GM13976 (cell line): ENCODE results near the gene LTK.

Source experiments
- DNase-seq: peaks from one replicate; pipeline ENCODE4 v3.0.0; 2012; ENCODE audit warnings: low spot score
- in situ Hi-C: fragments of 300-500 bp; cut with MboI; formaldehyde crosslinking; loops from one replicate; pipeline ENCODE4 v1.12.0; 2022; ENCODE audit warnings: low sequenced_read_pairs, mixed read lengths, inconsistent platforms; ENCODE audit not compliant: unreplicated experiment
- TF ChIP-seq, protein P1 (sequence below): IDR thresholded peaks from 2 replicates; pipeline ENCODE4 v1.5.1; 2012; ENCODE audit warnings: borderline replicate concordance, mild to moderate bottlenecking; ENCODE audit not compliant: insufficient read depth; ENCODE audit errors: extremely low read depth, missing control alignments, control extremely low read depth

LTK gene

DNA sequence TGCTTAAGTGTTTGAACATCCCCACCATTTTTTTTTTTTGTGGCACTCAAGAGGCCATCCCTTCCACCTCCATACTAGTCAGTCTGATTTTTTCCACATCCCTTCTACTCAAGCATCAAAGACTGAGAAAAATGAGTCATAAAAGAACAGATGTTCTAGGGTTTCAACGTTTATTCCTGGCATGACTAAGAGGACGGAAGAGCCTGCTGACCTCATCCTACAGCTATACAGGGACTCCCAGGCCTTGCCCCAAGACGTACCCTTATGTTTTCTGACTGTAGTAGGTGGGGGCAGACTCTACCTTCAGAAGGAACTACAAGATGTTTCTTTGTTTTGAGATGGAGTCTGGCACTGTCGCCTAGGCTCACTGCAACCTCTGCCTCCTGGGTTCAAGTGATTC, 23.3 kb downstream of the LTK start:
- peak; percentile 73 for DNase-seq
- in situ Hi-C loops, result no loop called here

DNA sequence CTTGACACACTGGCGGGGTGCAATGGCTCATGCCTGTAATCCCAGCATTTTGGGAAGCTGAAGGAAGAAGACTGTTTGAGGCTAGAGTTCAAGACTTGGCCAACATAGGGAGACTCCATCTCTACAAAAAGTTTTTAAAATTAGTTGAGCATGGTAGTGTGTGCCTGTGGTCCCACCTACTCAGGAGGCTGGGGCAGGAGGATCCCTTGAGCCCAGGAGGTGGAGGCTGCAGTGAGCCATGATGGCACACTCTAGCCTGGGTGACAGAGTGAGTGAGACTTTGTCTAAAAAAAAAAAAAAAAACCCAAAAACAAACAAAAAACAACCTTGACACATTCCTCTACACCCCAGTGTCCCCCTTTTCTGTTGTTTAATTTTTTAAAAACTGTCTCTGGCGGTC, 24.0 kb downstream of the LTK start:
- no peak for DNase-seq
- TF ChIP-seq, protein P1, sequence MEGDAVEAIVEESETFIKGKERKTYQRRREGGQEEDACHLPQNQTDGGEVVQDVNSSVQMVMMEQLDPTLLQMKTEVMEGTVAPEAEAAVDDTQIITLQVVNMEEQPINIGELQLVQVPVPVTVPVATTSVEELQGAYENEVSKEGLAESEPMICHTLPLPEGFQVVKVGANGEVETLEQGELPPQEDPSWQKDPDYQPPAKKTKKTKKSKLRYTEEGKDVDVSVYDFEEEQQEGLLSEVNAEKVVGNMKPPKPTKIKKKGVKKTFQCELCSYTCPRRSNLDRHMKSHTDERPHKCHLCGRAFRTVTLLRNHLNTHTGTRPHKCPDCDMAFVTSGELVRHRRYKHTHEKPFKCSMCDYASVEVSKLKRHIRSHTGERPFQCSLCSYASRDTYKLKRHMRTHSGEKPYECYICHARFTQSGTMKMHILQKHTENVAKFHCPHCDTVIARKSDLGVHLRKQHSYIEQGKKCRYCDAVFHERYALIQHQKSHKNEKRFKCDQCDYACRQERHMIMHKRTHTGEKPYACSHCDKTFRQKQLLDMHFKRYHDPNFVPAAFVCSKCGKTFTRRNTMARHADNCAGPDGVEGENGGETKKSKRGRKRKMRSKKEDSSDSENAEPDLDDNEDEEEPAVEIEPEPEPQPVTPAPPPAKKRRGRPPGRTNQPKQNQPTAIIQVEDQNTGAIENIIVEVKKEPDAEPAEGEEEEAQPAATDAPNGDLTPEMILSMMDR, result no peak
- in situ Hi-C loops, result no loop called here

More for the DNA sequence above, 23.3 kb downstream of the LTK start:
- TF ChIP-seq, protein P1, result no peak

DNA sequence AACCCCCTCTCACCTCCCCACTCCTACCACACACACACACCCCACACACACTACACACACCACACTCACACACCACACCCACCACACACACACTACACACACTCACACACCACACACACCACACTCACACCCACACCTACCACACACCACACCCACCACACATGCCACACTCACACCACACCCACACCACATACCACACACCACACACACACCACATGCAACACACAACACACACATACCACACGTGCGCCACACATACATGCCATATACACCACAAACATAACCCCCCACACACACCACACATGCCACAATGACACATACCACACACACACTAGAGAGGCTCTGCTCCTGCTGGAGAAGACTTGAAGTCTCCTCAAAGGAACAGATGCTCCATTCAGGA, 25.8 kb downstream of the LTK start:
- in situ Hi-C loops, result no loop called here
- TF ChIP-seq, protein P1, result no peak
- no peak for DNase-seq

DNA sequence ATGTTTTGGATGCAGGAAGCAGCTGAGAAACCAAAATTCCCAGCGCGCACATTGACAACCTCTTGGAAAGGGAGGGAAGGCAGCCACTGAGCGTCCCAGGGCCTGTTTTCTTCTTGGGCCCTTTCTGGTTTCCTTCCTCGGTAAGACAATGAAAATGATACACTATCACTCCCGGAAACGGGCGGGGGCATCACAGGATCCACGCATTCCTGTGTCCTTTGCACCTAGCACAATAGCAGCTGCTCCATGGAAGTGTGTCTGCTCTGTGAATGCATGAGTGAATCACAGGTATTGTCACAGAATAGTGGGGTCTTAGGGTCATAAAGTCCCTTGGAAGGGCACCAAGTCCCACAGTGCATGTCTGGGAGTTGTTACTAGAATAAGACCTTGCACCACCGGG, 26.2 kb downstream of the LTK start:
- in situ Hi-C loops, result no loop called here
- DNase-seq, result no peak
- TF ChIP-seq, protein P1, result no peak

DNA sequence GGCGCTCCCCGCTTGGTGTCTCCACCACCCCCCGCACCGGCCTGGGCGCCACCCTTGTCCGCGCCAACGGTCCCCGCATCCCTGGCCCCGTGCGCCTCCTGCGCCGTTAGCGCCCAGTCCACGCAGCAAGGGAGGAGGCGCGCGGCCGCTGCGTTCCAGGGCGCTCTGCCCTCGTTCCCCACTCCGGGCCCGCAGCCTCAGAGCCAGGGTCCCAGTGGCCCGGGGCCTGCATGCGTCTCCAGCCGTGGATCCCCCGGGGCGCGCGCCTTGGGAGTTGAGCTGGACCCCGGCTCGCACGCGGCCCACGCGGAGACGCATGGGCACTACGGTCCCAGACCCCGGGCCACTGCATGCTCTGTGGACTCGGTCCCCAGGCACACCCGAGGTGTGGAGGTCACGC, 27.3 kb downstream of the LTK start:
- no peak for DNase-seq
- TF ChIP-seq, protein P1, result no peak
- in situ Hi-C loops, result no loop called here

DNA sequence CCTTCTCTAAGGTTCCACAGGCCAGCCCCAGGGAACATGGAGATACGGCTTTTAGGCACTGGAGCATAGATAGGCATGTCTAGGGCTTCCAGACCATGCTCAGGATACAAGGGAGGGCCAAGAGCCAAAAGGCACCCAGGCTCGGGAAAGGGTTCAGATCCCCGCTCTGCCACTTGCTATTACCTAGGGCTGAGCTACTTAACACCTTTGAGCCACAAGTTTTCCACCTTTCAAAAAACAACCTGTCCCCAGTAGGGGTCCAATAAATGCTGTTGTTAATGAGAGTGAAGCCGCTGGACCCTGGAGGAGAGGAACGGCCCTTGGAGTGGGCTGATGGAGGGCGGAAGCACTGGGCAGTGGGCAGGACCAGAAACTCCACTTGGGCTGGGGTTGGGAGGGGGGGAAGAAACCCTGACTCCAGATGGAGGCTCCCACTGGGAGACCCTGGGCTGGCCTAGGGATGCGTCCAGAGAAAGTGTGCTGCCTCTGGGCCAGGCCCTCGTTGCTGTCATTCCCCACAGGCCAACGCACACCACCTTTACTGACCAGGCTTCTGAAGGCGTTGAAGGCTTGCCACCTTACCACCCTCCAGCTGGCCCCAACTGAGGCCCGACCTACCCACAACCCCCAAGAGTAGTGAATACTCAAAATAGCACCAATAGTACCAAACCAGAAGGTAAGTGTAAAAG, 28.5 kb downstream of the LTK start:
- in situ Hi-C loops, result no loop called here
- DNase-seq, result no peak
- TF ChIP-seq, protein P1, result no peak
